ENCODE data around the gene IL5RA.

- TF ChIP-seq POLR2A (IDR thresholded peaks at IDR 0.05; ENCODE audit: low read depth, low read length) (no peak), POLR2AphosphoS5 (IDR thresholded peaks at IDR 0.05; ENCODE audit: low read depth, low read length) (peak; percentile 7; the same call in 1 of the 2 replicates), TAF1 (IDR thresholded peaks at IDR 0.05; ENCODE audit: borderline replicate concordance, low read depth, low read length) (no peak)
These were observed 24.7 kb upstream of the IL5RA start for GRCh38 chr3:3134750-3135448.
